Heart right ventricle (tissue), 16 donors: ENCODE measurements around the gene IMPA2. TPM values are rescaled to one million over a fixed set of nuclear protein-coding genes. Genes with fewer than 3 reads are reported as not detected.

ENCODE experiments used
- ATAC-seq, 8 donors: fragments of 200-7000 bp; cut with Tn5 transposase; one replicate each; pipeline ENCODE4 v1.9.1; 2020; ENCODE audit warnings: mild to moderate bottlenecking in 8 of 8, moderate library complexity in 8 of 8, moderate number of reproducible peaks in 1 of 8
- DNase-seq, 2 donors: peaks; one replicate each; pipeline ENCODE4 v3.0.0-alpha.2; 2020
- H3K27ac ChIP-seq, 10 donors: fragments of 200-600 bp; sonication (generic) in 2 of 10; one replicate each; pipeline versions ENCODE4 v1.5.0 to v1.8.0; 2020 to 2022; ENCODE audit warnings: mild to moderate bottlenecking in 3 of 10
- H3K27me3 ChIP-seq, 7 donors: fragments of 200-600 bp; one replicate each; pipeline ENCODE4 v1.8.0; 2021 to 2022; ENCODE audit warnings: mild to moderate bottlenecking in 2 of 7
- H3K36me3 ChIP-seq, 9 donors: fragments of 200-600 bp; sonication (generic) in 1 of 9; one replicate each; pipeline versions ENCODE4 v1.5.0 to v1.8.0; 2020 to 2022; ENCODE audit warnings: mild to moderate bottlenecking in 2 of 9
- H3K4me1 ChIP-seq, 9 donors: fragments of 200-600 bp; sonication (generic) in 1 of 9; one replicate each; pipeline versions ENCODE4 v1.5.0 to v1.8.0; 2020 to 2022; ENCODE audit warnings: mild to moderate bottlenecking in 4 of 9
- H3K4me3 ChIP-seq, 10 donors: fragments of 200-600 bp; sonication (generic) in 2 of 10; one replicate each; pipeline versions ENCODE4 v1.5.0 to v1.8.0; 2020 to 2022; ENCODE audit warnings: mild to moderate bottlenecking in 7 of 10, moderate library complexity in 2 of 10
- H3K9me3 ChIP-seq, 11 donors: fragments of 200-600 bp in 10 of 11; sonication (generic) in 2 of 11; one replicate each; pipeline versions ENCODE4 v1.5.0 to v1.8.0; 2013 to 2022; ENCODE audit warnings: mild to moderate bottlenecking in 2 of 11, control low read depth in 1 of 11, moderate library complexity in 1 of 11
- CTCF ChIP-seq, 9 donors: fragments of 200-600 bp; sonication (generic) in 2 of 9; IDR thresholded peaks; one replicate each; pipeline versions ENCODE4 v1.5.0 to v1.8.0; 2021 to 2022; ENCODE audit warnings: antibody characterized with exemption in 9 of 9, mild to moderate bottlenecking in 5 of 9, moderate library complexity in 1 of 9
- WGBS, 2 donors: extraction: QIAGEN DNeasy Blood & Tissue Kit; methylation state at CpG; one replicate each; pipeline ENCODE4 v1.1.7; 2013; ENCODE audit warnings: inconsistent platforms in 1 of 2; 5-methylcytosine and 5-hydroxymethylcytosine counted together
- intact Hi-C, 10 donors: fragments of 100-400 bp; cut with DNase I; formaldehyde crosslinking; loops; one replicate each; pipeline versions ENCODE4 v1.11.1 to v1.14.2; 2022
- polyA plus RNA-seq, 2 donors: library from polyadenylated mRNA; stranded (reverse); fragments of 200-250 nt; gene quantifications; one replicate each; pipeline ENCODE4 v1.2.3, GENCODE V29; 2013
- total RNA-seq, 10 donors: library from RNA; stranded (reverse); fragmentation: NEBNext Ultra II Directional in 3 of 10; extraction: Animal tissue kit (Norgen Biotek cat#: 25700) in 3 of 10; gene quantifications; one replicate each; pipeline versions ENCODE4 v1.2.1 to v1.2.4, GENCODE V29; 2021 to 2023
- donor health status: Arrhythmogenic right ventricular cardiomyopathy.
- donor health status: ischemic (EF 13 %, LVEDD 7.1; RV severe dilation, severe dysfunction).
- donor health status: healthy with polysubstance abuse.
- donor health status: DM: no; HTN: yes; CAD: no.
- donor health status: DM: no; HTN: no; CAD: no.
- donor health status: ischemic (EF 25% LVEDD 6.9; RV normal size, moderate dysfunction).
- donor health status: ischemic (EF 25% LVEDD 5.7; RV mildly dilated, moderate dysfunction).
- donor health status: healthy.
- donor health status: DM: yes; HTN: yes; CAD: no.
- donor health status: Ischemic cardiomyopathy.
- donor health status: ischemic (EF 35%, LVEDD 5.7; RV mildly dilated, moderate dysfunction).
- donor health status: nonischemic (EF 11% LVEDD 7.7; RV severe dilation, severe dysfunction).
- donor health status: DM: yes; HTN: yes; CAD: no.
- donor health status: PGD.
- donor health status: ischemic (EF 29% LVEDD 5.4; RV normal size, mild dysfunction).
- donor health status: nonischemic (EF 23%, LVEDD 6.1; RV moderate dilation, normal function).

The IMPA2 gene
- total and polyA plus RNA-seq, 12 donors: 17.6 to 79.6 (median 32.2) TPM

- ATAC-seq (no peak), DNase-seq (no peak)
- H3K9me3 ChIP-seq: peaks cover 0 to 7% (median 0%) of the 10 kb centered on the region in 11 donors
- no peak overlapping the region for H3K4me3 ChIP-seq
- no peaks in the 10 kb centered on the region for H3K36me3 ChIP-seq
- H3K4me1 ChIP-seq: peaks cover 0 to 28% (median 9%) of the 10 kb centered on the region in 9 donors
- WGBS, 2 donors: 61 to 67% methylated on average over 9 of the region's 9 CpGs
- no peak overlapping the region for H3K27ac ChIP-seq
- intact Hi-C loops: no loop called here
- TF ChIP-seq CTCF (IDR thresholded peaks at IDR 0.05): no peak
- H3K27me3 ChIP-seq: no peaks in the 10 kb centered on the region
Observed at GRCh38 chr18:11951390-11951851, 29.9 kb upstream of the IMPA2 start.

GRCh38 chr18:11953113-11953512 is 28.2 kb upstream of the IMPA2 start:
- no peak for DNase-seq
- no peak for ATAC-seq
- 64 to 65% methylated on average over 5 of the region's 5 CpGs for WGBS, 2 donors
- no peaks in the 10 kb centered on the region for H3K27me3 ChIP-seq
- no peak overlapping the region for H3K4me3 ChIP-seq
- peaks cover 0 to 15% (median 0%) of the 10 kb centered on the region in 9 donors for H3K4me1 ChIP-seq
- no peak overlapping the region for H3K27ac ChIP-seq
- peaks cover 0 to 24% (median 0%) of the 10 kb centered on the region in 11 donors for H3K9me3 ChIP-seq
- intact Hi-C loops: no loop called here
- no peaks in the 10 kb centered on the region for H3K36me3 ChIP-seq
- no peak for TF ChIP-seq CTCF (IDR thresholded peaks at IDR 0.05)

GRCh38 chr18:11955239-11956029 is 25.9 kb upstream of the IMPA2 start:
- no peaks in the 10 kb centered on the region for H3K27me3 ChIP-seq
- H3K27ac ChIP-seq: peak overlapping the region in 1 of 10 donors; percentile 72
- intact Hi-C loops: no loop called here
- peaks cover 0 to 25% (median 0%) of the 10 kb centered on the region in 11 donors for H3K9me3 ChIP-seq
- peak in 1 of 2 donors; percentile 36 for DNase-seq
- ATAC-seq: peak in 3 of 8 donors; percentile 34 to 78 (median 44)
- WGBS, 2 donors: 48 to 62% methylated on average over 8 of the region's 8 CpGs
- no peak overlapping the region for H3K4me3 ChIP-seq
- H3K4me1 ChIP-seq: peaks cover 0 to 14% (median 0%) of the 10 kb centered on the region in 9 donors
- TF ChIP-seq CTCF (IDR thresholded peaks at IDR 0.05): no peak
- H3K36me3 ChIP-seq: no peaks in the 10 kb centered on the region

- H3K4me3 ChIP-seq: no peak overlapping the region
- no peak for TF ChIP-seq CTCF (IDR thresholded peaks at IDR 0.05)
- intact Hi-C loops: no loop called here
- H3K9me3 ChIP-seq: peaks cover 0 to 25% (median 0%) of the 10 kb centered on the region in 11 donors
- WGBS, 2 donors: 96 to 97% methylated on average over 10 of the region's 10 CpGs
- H3K36me3 ChIP-seq: no peaks in the 10 kb centered on the region
- no peaks in the 10 kb centered on the region for H3K27me3 ChIP-seq
- H3K27ac ChIP-seq: peak overlapping the region in 1 of 10 donors; percentile 72
- peaks cover 0 to 14% (median 0%) of the 10 kb centered on the region in 9 donors for H3K4me1 ChIP-seq
- DNase-seq: no peak
- ATAC-seq: no peak
Observed at GRCh38 chr18:11956371-11957308, 24.7 kb upstream of the IMPA2 start.
